ENCODE data around the gene BOLA3.
"Not testable (repeated sequence)": the region's sequence is repeated elsewhere in the genome, so short reads cannot be mapped to it uniquely, and the experiment has no call there.

Gene BOLA3

GRCh38 chr2:74191596-74192380 is 44.1 kb upstream of the BOLA3 start:
- no peak for DNase-seq
- Histone ChIP-seq H3K9me2 (replicated peaks; ENCODE audit: insufficient read depth, low read length) (no peaks in the 10 kb centered on the region), H3K36me3 (replicated peaks; ENCODE audit: insufficient read depth, low read length) (no peaks in the 10 kb centered on the region), H3K4me2 (ENCODE audit: low read depth, low read length) (no peak overlapping the region), H3K79me2 (ENCODE audit: low read length) (no peaks in the 10 kb centered on the region), H3K4me3 (ENCODE audit: low read length) (no peak overlapping the region), H3K27me3 (replicated peaks; ENCODE audit: insufficient read depth, low read length) (no peaks in the 10 kb centered on the region), H3K9me3 (replicated peaks; ENCODE audit: insufficient read depth, low read length) (no peaks in the 10 kb centered on the region), H3F3A (ENCODE audit: insufficient read depth, low read length) (no peaks in the 10 kb centered on the region), H3K27ac (ENCODE audit: low read length) (no peak overlapping the region), H4K20me1 (ENCODE audit: insufficient read depth, low read length) (no peaks in the 10 kb centered on the region), H3K9ac (ENCODE audit: low read length) (no peak overlapping the region), H3K4me1 (ENCODE audit: low read length) (no peaks in the 10 kb centered on the region), H2AFZ (ENCODE audit: low read length) (no peak overlapping the region)
- TF ChIP-seq EZH2 (optimal IDR thresholded peaks at IDR 0.05; ENCODE audit: low read depth, low read length) (no peak), EZH2phosphoT487 (IDR thresholded peaks at IDR 0.05; ENCODE audit: low read length) (no peak)
- TF ChIP-seq, protein P1, sequence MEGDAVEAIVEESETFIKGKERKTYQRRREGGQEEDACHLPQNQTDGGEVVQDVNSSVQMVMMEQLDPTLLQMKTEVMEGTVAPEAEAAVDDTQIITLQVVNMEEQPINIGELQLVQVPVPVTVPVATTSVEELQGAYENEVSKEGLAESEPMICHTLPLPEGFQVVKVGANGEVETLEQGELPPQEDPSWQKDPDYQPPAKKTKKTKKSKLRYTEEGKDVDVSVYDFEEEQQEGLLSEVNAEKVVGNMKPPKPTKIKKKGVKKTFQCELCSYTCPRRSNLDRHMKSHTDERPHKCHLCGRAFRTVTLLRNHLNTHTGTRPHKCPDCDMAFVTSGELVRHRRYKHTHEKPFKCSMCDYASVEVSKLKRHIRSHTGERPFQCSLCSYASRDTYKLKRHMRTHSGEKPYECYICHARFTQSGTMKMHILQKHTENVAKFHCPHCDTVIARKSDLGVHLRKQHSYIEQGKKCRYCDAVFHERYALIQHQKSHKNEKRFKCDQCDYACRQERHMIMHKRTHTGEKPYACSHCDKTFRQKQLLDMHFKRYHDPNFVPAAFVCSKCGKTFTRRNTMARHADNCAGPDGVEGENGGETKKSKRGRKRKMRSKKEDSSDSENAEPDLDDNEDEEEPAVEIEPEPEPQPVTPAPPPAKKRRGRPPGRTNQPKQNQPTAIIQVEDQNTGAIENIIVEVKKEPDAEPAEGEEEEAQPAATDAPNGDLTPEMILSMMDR (IDR thresholded peaks at IDR 0.05; ENCODE audit: low read length) = no peak

GRCh38 chr2:74188696-74189095 is 41.0 kb upstream of the BOLA3 start:
- H3K79me2 ChIP-seq (ENCODE audit: low read length) = no peaks in the 10 kb centered on the region
- no peak for DNase-seq
- no peaks in the 10 kb centered on the region for H3K9me2 ChIP-seq (replicated peaks; ENCODE audit: insufficient read depth, low read length)
- H3K4me2 ChIP-seq (ENCODE audit: low read depth, low read length) = no peak overlapping the region
- no peaks in the 10 kb centered on the region for H4K20me1 ChIP-seq (ENCODE audit: insufficient read depth, low read length)
- no peak overlapping the region for H3K4me3 ChIP-seq (ENCODE audit: low read length)
- no peaks in the 10 kb centered on the region for H3K36me3 ChIP-seq (replicated peaks; ENCODE audit: insufficient read depth, low read length)
- H3K27me3 ChIP-seq (replicated peaks; ENCODE audit: insufficient read depth, low read length) = no peaks in the 10 kb centered on the region
- H3K4me1 ChIP-seq (ENCODE audit: low read length) = no peaks in the 10 kb centered on the region
- no peaks in the 10 kb centered on the region for H3K9me3 ChIP-seq (replicated peaks; ENCODE audit: insufficient read depth, low read length)
- TF ChIP-seq EZH2 (optimal IDR thresholded peaks at IDR 0.05; ENCODE audit: low read depth, low read length) = no peak
- TF ChIP-seq, protein P1 (IDR thresholded peaks at IDR 0.05; ENCODE audit: low read length) = no peak
- TF ChIP-seq EZH2phosphoT487 (IDR thresholded peaks at IDR 0.05; ENCODE audit: low read length) = no peak
- H3K27ac ChIP-seq (ENCODE audit: low read length) = no peak overlapping the region
- H3F3A ChIP-seq (ENCODE audit: insufficient read depth, low read length) = 0 out of 2 replicates have a peak, but pooled peaks cover 3% of the 10 kb centered on the region
- no peak overlapping the region for H3K9ac ChIP-seq (ENCODE audit: low read length)
- no peak overlapping the region for H2AFZ ChIP-seq (ENCODE audit: low read length)

DNA sequence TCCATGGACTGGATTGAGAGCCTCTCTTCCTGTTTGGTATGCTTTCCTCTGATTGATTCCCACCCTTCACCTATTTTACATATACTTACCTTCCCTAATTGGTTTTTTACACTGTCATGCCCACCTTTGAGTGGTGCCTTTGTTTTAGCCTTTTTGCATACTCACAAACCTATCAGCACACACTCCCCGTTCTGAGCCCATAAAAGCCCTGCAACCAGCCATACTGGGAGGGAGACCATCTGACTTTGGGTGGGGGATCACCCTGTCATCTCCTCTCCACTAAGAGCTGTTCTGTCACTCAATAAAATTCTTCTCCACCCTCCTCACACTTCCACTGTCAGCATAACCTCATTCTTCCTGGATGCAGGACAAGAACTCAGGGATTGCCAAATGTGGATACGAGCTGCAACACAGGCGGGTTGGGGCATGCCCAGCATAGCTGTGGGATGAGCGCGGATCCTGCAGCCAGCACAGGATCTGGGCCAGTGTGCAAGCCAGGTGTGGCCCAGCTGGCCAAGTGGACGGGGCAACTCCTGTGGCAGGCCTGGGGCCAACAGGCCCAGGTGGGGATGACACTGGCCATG is 40.4 kb upstream of the BOLA3 start:
- Histone ChIP-seq H3K79me2 (ENCODE audit: low read length) (no peaks in the 10 kb centered on the region), H3K27ac (ENCODE audit: low read length) (no peak overlapping the region), H3K9me3 (replicated peaks; ENCODE audit: insufficient read depth, low read length) (no peaks in the 10 kb centered on the region), H3K4me1 (ENCODE audit: low read length) (no peaks in the 10 kb centered on the region), H3K27me3 (replicated peaks; ENCODE audit: insufficient read depth, low read length) (no peaks in the 10 kb centered on the region), H2AFZ (ENCODE audit: low read length) (no peak overlapping the region), H4K20me1 (ENCODE audit: insufficient read depth, low read length) (no peaks in the 10 kb centered on the region), H3K9me2 (replicated peaks; ENCODE audit: insufficient read depth, low read length) (no peaks in the 10 kb centered on the region), H3K4me3 (ENCODE audit: low read length) (no peak overlapping the region), H3K9ac (ENCODE audit: low read length) (no peak overlapping the region), H3K36me3 (replicated peaks; ENCODE audit: insufficient read depth, low read length) (no peaks in the 10 kb centered on the region), H3F3A (ENCODE audit: insufficient read depth, low read length) (0 out of 2 replicates have a peak, but pooled peaks cover 3% of the 10 kb centered on the region), H3K4me2 (ENCODE audit: low read depth, low read length) (no peak overlapping the region)
- DNase-seq = no peak
- TF ChIP-seq EZH2phosphoT487 (IDR thresholded peaks at IDR 0.05; ENCODE audit: low read length) (no peak), EZH2 (optimal IDR thresholded peaks at IDR 0.05; ENCODE audit: low read depth, low read length) (no peak)
- TF ChIP-seq, protein P1 (IDR thresholded peaks at IDR 0.05; ENCODE audit: low read length) = no peak

- H3F3A ChIP-seq (ENCODE audit: insufficient read depth, low read length); H3K9ac ChIP-seq (ENCODE audit: low read length); H3K27ac ChIP-seq (ENCODE audit: low read length); H3K4me2 ChIP-seq (ENCODE audit: low read depth, low read length); H3K9me2 ChIP-seq (replicated peaks; ENCODE audit: insufficient read depth, low read length); H3K9me3 ChIP-seq (replicated peaks; ENCODE audit: insufficient read depth, low read length); H3K27me3 ChIP-seq (replicated peaks; ENCODE audit: insufficient read depth, low read length); H3K4me1 ChIP-seq (ENCODE audit: low read length); H3K4me3 ChIP-seq (ENCODE audit: low read length); H4K20me1 ChIP-seq (ENCODE audit: insufficient read depth, low read length); DNase-seq; H2AFZ ChIP-seq (ENCODE audit: low read length); H3K79me2 ChIP-seq (ENCODE audit: low read length); H3K36me3 ChIP-seq (replicated peaks; ENCODE audit: insufficient read depth, low read length): not testable (repeated sequence)
Observed at GRCh38 chr2:74186706-74187105, 39.0 kb upstream of the BOLA3 start.

Data from MM.1S (cell line).